GM21390 (cell line): Measurements from ENCODE around the gene GPR146.
"Not testable (repeated sequence)": the region's sequence is repeated elsewhere in the genome, so short reads cannot be mapped to it uniquely, and the experiment has no call there.

ENCODE experiments used
- ATAC-seq: cut with Tn5 transposase; IDR thresholded peaks from one replicate; pipeline ENCODE4 v1.9.1; 2021; ENCODE audit not compliant: unreplicated experiment

The GPR146 gene

DNA sequence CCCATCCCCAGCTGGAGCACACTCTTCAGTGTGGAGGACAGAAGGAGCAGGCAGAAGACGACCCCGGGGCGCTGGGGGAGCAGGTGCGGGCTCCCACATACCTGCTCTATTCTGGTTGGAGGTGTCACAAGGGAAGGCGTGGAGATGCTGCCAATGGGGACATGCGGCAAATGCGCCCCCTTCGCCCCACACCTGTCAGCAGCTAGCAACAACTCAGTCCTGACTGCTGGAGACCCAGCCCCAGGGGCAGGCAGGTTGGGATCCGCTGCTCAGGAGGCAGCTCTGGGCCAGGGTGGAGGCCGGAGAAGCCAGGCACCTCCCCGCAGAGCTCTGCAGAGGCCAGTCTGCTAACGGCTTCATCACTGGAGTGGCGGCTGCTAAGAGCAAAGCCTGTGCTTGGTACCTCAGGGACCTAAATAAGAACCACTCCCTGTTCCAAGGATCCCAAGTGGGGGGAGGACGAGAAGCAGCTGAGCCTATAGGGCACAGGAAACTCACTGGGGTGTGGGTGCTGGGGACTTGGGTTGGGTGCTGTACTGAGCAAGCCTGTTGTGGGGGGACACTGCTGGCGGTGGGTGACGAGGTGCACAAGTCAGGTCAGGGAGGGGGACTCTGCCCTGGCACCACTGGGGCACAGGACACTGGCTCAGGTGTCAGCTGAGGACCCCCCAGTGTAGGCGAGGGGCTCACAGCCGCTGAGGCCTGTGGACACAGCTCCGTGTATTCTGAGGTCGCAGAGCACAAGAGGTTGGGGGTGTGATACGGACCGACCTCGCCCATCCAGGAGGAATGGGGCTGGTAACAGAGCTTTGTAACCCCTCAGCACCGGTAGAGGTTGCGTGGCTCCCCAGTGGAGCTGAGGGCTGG, 19.2 kb upstream of the GPR146 start:
- no peak for ATAC-seq

DNA sequence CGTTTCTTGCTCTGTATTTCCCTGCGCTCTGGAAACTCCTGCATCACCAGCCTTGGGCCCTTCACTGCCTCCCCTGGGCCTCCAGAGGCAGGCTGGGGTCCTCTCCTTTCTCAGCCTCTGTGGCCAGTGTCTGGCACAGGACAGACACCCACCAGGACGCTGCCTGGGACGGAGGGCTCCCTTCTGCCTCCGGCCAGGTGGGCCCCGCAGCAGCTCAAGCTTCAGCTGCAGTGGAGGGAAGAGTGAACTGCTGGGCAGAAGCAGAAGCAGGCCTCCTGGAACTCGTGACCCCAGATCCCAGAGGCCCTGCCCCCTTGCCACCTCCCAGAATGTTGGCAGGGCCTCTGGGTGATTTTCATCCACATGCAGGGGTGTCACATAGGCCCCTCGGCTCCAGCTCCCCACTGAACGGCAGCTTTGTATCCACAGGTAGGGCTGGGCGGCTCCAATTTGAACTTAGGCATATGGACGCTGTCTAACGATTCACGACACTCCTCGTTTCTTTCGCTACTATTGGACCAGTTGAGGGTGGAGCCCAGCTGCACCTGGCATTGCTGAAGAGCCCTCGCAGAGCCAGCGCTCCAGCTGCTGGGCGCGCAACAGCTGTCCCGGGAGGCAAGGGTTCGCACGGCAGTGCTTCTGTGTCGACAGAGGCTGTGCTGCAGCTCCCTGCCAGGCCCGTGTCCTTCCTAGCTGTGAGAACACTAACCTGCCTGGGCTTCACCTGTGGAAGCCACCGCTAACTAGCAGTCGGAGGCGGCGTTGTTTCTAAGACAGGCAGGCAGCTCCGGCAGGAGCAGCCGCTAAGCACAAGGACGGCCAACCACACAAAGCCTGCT, 18.4 kb upstream of the GPR146 start:
- ATAC-seq = no peak

DNA sequence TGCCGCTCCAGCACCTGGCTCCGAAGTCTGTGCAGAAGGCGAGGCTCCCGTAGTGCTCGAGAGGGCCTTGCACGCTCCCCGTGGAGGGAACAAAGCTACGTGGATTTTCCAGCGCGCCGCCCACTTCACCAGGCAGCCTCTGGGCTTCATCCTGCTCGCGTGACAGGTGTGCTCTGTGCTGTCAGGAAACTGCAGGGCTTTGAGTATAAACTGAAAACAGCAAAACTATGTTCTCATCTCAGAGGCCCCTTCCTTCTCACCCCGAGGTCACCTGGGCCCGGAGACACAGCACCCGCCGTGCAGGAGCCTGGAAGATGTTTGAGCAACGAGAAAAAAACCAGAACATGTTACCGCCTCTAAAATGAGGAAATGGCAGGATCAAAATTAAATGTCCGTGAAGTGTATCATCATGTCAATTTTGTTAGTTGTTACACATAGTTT, 17.6 kb upstream of the GPR146 start:
- no peak for ATAC-seq

DNA sequence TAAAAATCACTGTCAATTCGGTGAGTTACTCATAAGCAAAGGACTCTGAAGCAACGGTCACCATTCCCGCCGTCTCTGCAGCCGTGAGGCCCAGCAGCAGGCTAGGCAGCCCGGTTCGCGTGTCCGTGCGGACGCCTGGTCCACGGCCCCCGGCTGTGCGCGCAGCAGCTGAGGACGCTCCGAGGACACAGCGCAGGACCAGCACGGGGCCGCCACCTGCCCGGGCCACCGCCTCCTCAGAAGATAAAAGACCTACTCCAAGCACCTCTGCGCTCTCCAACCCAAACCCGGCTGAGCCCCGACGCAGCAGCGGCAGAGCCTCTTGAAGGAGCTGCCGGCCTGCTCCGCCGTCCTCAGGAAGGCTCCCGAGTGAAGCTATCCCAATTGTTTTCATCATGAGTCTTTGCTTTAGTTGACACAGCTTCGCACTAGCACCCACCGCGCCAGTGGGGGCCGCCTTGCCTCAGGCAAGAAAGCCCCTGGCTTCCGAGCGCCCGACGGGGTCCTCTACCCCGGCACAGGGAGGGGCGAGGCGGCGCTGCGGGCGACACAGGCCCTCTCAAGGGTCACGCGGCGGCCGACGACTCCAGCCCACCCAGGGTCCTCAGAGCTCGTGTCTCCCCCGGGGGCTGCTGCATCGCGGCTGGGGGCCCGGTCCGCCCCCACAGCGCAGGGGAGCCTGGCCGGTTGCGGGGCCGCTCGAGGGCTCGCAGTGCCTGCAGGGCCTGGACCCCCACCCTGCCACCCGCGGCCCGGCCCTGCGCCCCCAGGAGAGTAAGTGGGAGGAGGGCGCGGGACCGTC, 16.9 kb upstream of the GPR146 start:
- ATAC-seq = no peak

DNA sequence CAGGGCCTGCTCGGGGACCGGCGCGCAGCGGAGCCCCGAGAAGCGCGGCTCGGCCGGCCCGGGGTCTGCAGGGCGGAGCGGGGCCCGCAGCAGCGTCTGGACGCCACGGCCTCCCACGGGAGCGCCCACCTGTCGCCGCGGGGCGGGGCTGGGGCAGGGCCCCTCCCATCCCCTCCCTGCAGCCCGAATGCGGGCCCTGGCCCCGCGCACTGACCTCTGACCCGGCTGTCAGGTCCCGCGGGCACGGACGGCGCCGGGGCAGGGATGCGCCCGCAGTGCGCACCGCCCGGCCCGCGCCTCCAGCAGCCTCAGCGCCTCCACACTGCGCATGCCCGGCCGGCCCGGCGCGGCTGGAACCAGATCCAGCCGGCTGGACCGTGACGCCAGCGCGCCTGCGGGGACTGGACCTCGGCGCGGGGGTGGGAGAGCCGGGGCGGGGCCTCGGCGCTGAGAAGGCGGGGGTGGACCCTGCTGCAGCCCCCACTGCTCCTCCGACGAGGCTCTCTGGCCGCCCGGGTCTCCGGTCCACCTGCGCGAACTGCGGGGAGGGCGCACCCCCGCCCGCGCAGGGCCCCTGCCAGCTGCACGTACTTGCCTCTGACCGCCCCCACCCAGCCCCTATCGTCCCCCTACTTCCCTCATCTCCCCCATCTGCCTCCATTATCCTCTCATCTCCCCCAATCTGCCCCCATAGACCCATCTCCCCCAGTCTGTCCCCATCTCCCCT, 16.1 kb upstream of the GPR146 start:
- ATAC-seq = peak; percentile 47

DNA sequence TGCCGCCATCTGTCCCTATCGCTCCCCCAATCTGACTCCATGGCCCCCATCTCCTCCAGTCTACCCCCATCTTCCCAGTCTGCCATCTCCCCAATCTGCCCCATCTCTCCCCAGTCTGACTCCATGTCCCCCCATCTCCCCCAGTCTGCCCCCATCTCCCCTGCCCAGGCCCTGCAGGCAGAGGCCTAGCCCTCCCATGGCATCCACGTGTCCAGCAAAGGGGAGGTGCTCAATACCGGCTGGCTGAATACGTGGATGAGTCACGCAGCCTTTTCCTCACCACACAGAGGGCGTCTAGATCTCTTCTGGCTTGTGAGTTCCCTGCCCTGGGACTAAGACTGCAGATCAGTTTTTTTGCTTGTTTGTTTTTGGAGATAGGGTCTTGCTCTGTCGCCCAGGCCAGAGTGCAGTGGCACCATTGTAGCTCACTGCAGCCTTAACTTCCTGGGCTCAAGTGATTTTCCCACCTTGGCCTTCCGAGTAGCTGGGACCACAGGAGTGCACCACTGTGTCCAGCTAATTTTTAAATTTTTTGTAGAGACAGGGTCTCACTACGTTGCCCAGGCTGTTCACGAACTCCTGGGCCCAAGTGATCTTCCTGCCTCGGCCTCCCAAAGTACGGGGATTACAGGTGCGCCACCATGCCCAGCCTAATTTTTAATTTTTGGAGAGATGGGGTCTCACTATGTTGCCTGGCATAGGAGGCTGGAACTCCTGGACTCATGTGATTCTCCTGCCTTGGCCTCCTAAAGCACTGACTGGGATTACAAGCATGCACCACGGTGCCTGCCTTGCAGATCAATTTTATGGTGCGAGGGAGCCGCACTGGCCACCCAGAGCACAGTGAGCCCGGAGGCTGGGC, 15.3 kb upstream of the GPR146 start:
- peak; percentile 15 for ATAC-seq

DNA sequence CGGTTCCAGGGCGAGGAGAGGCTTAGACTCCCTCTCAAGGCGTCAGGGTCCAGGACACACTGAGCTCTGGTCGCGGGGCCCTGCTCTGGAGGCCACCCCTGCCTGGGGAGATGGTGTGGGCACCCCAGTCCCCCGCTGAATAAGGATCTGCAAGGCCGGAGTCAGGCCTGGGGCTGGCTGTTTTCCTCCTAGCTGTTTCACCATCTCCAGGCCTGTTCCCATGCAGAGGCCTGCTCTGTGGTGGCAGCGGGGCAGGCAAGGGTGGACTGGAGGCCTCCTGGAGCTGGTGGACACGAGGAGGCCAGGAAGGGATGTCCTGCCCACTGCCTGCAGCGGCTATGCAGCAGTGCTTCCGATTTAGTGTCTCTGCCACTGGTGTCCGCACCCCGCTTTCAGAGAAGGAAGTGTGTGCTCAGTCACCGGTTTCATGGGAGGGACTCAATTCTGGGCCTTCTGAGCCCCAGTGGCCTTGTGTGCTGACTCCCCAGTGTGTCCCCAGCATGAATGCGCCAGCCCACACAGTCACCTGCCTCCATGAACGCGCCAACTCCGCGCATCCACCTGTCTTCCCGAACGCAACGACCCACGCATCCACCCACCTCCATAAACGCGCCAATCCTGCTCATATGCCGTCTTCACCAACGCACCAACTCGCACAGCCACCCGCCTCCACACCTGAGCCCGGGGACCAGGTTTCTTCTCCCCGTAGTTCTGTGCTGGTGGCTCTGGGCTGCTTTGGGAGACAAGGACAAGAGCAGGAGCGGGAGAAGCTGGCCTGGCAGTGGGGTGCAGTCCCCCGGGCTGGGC, 14.5 kb upstream of the GPR146 start:
- ATAC-seq = no peak

DNA sequence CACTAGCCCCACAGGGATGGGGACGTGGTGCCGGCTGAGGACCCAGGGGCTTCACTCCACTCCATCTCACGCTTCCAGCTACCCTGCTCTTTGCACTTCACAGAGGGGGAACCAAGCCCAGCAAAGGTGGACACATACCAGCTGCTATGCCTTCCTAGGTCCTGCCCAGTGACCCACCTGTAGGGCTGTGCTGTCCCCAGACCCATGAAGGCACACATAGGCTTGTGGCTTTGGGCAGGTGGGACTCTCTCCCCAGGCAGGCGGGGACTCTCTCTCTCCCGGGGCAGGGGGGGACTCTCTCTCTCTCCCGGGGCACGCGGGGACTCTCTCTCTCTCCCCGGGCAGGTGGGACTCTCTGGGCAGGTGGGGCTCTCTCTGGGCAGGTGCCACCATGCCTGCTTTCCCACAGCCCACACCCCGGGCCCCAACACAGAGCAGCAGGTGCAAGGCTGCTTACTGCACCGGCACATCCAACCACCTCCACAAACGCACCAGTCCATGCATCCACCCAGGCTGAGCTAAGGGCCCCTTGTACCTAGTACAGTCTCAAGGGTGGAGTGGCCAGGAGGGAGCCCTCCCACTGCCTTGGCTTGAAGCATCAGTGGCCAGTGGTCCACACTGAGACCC, 13.8 kb upstream of the GPR146 start:
- no peak for ATAC-seq

DNA sequence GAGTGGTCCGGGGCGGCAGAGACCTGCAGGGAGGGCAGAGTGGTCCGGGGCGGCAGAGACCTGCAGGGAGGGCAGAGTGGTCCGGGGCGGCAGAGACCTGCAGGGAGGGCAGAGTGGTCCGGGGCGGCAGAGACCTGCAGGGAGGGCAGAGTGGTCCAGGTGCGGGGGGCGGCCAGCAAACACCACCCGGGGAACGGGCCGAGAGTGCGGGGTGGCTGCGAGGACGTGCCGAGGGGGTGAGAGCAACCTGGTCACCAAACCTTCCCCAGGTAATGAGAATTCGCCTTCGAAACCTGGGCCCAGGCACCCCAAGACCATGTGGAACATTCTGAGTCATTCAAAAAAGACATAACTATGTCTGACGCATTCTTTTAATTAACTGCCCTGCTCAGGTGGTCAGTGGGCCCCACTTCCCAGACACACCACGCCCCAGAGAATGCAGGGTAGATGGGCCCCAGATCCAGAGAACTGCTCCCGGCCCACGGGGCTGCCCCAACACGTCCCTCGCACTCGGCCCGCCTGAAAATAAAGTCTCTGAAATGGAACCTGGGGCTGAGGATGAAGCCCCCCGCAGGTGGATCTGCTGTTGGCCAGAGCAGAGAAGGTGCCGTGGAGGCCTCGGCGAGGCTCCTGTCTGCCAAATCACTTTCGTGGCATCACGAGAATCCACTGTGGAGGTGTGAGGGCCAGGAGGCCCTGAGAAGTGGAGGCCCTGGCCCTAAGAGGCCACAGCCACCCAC, 12.5 kb upstream of the GPR146 start:
- no peak for ATAC-seq

DNA sequence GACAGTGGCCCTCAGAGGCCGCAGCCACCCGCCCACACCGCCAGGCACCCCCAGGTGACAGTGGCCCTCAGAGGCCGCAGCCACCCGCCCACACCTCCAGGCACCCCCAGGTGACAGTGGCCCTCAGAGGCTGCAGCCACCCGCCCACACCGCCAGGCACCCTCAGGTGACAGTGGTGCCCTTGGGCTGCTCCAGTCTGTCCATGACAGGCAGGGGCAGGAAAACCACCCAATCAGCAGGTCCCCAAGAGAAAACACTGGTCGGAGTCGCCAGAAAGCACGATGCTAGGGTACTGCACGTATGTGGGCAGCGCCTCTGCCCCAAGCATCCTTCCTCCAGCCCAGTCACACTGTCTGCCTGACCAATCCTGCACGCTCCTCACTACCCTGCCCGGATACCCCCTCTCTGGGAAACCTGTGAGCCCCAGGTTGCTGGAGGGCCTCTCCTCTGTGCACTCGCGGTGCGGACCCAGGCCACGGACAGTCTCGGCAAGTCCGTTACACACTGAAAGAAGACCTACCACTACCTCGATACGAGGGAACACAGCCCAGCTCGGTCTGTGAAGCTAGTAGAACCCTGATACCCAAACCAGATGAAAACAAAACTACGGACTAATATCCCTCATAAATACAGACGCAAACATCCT, 11.7 kb upstream of the GPR146 start:
- no peak for ATAC-seq

DNA sequence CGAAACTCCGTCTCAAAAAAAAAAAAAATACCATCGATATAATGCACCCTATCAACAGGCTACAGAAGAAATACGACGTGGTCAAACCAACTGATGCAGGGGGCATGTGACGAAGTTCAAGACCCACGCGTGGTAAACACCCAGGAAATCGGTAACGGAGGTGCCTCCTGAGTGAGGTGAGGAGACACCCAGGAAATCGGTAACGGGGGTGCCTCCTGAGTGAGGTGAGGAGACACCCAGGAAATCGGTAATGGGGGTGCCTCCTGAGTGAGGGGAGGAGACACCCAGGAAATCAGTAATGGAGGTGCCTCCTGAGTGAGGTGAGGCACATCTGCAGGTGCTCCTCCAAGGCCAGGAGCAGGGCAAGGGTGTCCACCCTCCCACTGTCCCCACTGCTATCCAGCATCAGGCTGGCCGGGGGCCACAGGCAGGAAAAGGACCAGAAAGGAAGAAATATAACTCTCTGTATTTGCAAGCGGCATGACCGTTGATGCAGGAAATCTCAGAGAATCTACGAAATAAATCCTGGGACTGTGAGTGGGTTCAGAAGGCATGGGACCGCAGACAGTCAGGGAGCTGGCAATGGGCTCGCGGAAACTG, 10.7 kb upstream of the GPR146 start:
- ATAC-seq = no peak

DNA sequence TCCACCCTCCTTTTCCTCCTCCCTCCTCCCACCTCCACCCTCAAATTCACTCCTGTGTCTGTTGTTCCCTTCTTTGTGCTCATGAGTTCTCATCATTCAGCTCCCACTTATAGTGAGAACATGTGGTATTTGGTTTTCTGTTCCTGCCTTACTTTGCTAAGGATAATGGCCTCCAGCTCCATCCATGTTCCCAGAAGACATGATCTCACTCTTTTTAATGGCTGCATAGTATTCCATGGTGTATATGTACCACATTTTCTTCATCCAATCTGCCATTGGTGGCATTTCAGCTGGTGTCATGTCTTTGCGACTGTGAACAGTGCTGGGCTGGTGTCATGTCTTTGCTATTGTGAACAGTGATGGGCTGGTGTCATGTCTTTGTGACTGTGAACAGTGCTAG, 9.6 kb upstream of the GPR146 start:
- not testable (repeated sequence) for ATAC-seq

DNA sequence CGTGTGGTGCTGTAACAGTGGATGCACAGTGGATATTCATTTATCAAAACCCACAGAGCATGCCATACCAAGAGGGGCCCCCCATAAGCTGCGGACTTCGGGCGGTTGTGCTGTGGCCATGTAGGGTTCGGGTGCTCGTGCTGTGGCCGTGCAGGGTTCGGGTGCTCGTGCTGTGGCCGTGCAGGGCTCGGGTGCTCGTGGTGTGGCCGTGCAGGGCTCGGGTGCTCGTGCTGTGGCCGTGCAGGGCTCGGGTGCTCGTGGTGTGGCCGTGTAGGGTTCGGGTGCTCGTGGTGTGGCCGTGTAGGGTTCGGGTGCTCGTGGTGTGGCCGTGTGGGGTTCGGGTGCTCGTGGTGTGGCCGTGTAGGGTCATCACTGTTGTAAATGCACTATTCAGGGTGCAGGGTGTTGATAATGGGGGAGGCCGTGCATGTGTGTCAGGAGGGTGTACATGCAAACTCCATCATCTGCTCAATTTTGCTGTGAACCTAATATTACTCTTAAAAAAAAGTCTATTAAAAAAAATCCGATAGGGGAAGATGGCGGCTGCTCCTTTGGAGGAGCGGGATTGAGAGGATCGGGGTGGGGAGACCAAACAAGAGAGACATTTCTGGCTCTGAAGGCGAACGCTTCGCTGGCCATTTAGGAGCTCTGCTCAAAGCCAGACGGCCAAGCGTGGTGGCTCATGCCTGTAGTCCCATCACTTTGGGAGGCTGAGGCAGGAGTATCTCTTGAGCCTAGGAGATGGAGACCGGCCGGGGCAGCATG, 8.0 kb upstream of the GPR146 start:
- ATAC-seq = not testable (repeated sequence)

DNA sequence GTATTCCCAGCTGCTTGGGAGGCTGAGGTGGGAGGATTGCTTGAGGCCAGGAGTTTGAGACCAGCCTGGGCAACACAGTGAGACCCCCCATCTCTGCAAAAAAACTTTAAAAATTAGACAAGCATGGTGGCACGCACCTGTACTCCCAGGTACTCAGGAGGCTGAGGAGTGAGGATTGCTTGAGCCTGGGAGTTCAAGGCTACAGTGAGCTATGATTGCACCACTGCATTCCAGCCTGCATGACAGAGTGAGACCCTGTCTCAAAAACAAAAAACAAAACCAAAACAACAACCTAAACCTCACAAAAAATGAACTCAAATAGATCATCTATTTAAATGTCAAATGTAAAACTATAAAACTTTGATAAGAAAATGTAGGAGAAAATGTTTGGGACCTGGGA, 4.1 kb upstream of the GPR146 start:
- ATAC-seq = not testable (repeated sequence)

DNA sequence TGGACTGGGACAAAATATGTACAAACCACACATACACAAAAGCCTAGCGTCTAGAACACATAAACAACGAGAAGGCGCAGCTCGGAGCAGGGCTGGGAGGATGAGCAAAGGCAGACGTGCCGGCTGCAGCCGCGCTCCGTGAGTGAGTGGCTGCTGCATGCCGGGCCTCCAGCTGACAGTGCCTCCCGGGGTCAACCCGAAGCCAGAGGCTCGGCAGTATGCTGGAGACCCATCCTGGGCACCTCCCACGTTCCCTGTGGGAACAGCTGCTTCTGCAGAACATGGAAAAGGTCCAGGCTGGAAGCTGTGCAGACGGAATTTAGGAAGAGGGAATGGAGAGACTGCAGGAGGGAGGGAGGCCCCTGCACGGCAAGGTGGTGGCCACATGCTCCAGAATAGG, 3.6 kb upstream of the GPR146 start:
- no peak for ATAC-seq
